NT2/D1 (cell line): ENCODE measurements around the gene OR10C1.

Source experiments
- DNase-seq: peaks from one replicate; pipeline ENCODE4 v3.0.0-alpha.2; 2011; ENCODE audit warnings: low read depth, low spot score
- H3K27me3 ChIP-seq: 2 replicates; pipeline ENCODE4 v1.6.0; 2011; ENCODE audit warnings: mild to moderate bottlenecking; ENCODE audit not compliant: insufficient read length, insufficient read depth
- H3K36me3 ChIP-seq: 2 replicates; pipeline ENCODE4 v1.6.1; 2011; ENCODE audit warnings: mild to moderate bottlenecking, low read length, mixed read lengths; ENCODE audit not compliant: insufficient read depth, insufficient read length
- H3K4me1 ChIP-seq: 2 replicates; pipeline ENCODE4 v1.5.1; 2011; ENCODE audit not compliant: insufficient read depth, insufficient read length
- H3K4me3 ChIP-seq: 2 replicates; pipeline ENCODE4 v1.5.1; 2011; ENCODE audit warnings: low read depth; ENCODE audit not compliant: insufficient read length
- H3K9ac ChIP-seq: 2 replicates; pipeline ENCODE4 v1.6.0; 2011; ENCODE audit warnings: low read depth; ENCODE audit not compliant: insufficient read length
- H3K9me3 ChIP-seq: 2 replicates; pipeline ENCODE4 v1.5.1; 2011; ENCODE audit warnings: mild to moderate bottlenecking, low read length; ENCODE audit not compliant: insufficient read depth
- SUZ12 ChIP-seq: IDR thresholded peaks from 2 replicates; pipeline ENCODE4 v1.6.1; 2011; ENCODE audit not compliant: insufficient read length, insufficient read depth; ENCODE audit errors: extremely low read depth
- YY1 ChIP-seq: IDR thresholded peaks from 2 replicates; pipeline ENCODE4 v1.6.1; 2011; ENCODE audit not compliant: insufficient read length, insufficient read depth
- ZNF274 ChIP-seq: IDR thresholded peaks from 2 replicates; pipeline ENCODE4 v1.6.1; 2011; ENCODE audit warnings: mild to moderate bottlenecking, low read depth, low read length

OR10C1 gene

DNA sequence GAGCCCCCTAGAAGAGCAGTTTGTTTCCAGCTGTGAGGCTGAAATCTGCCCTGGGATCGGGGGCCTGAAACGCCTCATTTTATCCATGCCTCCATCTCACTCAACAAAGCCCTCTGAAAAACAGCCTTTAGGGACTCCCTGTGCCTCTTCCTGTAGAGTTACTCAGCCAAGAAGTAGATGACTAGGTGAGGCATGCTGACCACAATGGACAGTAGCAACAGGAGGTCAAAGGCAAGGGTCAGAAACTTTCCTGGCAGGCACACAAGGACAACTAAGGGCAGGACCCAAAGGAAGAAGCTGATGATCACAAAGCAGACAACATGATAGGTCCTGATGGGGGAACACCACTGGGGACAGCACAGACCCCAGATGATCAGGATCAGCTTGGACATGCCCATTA lies 35.9 kb downstream of the OR10C1 start:
- Histone ChIP-seq H3K4me1 (no peaks in the 10 kb centered on the region), H3K27me3 (no peaks in the 10 kb centered on the region), H3K9me3 (no peaks in the 10 kb centered on the region), H3K36me3 (no peaks in the 10 kb centered on the region), H3K9ac (no peak overlapping the region), H3K4me3 (no peak overlapping the region)
- TF ChIP-seq SUZ12 = no peak
- no peak for TF ChIP-seq ZNF274
- no peak for DNase-seq

DNA sequence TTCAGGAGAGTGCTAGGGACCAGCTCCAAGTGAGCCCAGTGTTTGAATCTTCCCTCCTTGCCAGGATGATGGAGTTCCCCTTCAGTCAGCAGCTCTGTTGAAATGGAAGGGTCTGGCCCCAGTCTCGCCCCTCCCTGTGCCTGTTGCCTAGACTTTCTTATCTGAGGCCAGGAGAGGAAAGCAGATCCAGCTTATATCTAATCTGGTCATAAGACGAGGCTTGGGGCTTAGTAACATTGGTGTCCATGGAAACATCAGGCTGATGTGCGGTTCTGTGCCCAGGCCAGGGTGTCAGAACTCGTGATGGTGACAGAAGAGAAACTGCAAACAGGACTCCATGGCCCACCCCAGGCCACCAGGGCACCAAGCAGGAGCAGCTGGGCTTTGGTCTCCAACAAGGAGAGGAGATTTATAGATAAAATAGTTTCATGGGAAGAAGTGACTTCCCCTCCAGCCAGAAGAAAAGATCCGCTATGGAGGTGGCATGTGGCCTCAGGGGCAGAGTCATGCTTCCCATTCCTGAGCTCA lies 38.9 kb downstream of the OR10C1 start:
- H3K4me1 ChIP-seq = no peaks in the 10 kb centered on the region
- H3K36me3 ChIP-seq = no peaks in the 10 kb centered on the region
- no peak overlapping the region for H3K4me3 ChIP-seq
- DNase-seq = no peak
- H3K9me3 ChIP-seq = no peaks in the 10 kb centered on the region
- TF ChIP-seq SUZ12 (no peak), YY1 (no peak), ZNF274 (no peak)
- H3K9ac ChIP-seq = no peak overlapping the region
- H3K27me3 ChIP-seq = no peaks in the 10 kb centered on the region

DNA sequence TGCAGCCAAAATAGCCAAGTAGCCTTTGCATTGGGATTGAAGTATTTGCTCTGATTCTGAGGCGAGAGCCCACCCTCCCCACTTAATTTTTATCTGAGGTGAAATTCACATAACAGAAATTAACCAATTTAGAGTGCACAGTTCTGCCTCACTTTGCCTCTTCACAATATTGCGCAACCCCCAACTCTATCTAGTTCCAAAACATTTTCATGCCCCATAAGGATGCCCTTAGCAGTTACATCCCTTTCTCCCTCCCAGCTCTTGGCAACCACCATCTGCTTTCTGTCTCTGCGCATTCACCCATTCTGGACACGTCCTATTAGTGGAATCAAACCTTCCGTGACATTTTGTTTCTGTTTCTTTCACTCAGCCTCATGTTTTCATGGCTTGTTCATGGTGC lies 39.6 kb downstream of the OR10C1 start:
- DNase-seq = no peak
- TF ChIP-seq ZNF274 (no peak), SUZ12 (no peak), YY1 (no peak)
- Histone ChIP-seq H3K27me3 (no peaks in the 10 kb centered on the region), H3K9me3 (no peaks in the 10 kb centered on the region), H3K36me3 (no peaks in the 10 kb centered on the region), H3K4me3 (no peak overlapping the region), H3K4me1 (no peaks in the 10 kb centered on the region), H3K9ac (no peak overlapping the region)

DNA sequence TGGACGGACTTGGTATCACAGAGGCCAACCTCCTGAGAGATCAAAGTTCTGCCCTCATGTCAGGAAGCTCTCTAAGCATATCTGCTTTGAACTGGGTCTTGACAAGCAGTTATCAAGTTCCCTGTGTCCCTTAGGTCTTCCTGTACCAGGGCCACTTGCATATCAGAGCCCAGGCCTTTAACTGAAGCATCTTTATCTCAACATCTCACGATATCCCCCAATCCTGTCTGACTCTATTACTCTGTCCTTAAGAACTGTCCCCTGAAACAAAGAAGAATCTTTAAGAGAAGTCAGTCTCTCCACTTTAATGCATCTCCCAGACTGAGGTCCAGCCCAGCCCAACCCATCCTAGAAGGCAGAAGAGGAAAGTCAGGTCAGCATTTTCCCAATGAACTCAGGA lies 40.5 kb downstream of the OR10C1 start:
- Histone ChIP-seq H3K9ac (no peak overlapping the region), H3K27me3 (no peaks in the 10 kb centered on the region), H3K4me3 (no peak overlapping the region), H3K9me3 (no peaks in the 10 kb centered on the region), H3K4me1 (no peaks in the 10 kb centered on the region), H3K36me3 (no peaks in the 10 kb centered on the region)
- DNase-seq = no peak
- TF ChIP-seq ZNF274 (no peak), YY1 (no peak)

DNA sequence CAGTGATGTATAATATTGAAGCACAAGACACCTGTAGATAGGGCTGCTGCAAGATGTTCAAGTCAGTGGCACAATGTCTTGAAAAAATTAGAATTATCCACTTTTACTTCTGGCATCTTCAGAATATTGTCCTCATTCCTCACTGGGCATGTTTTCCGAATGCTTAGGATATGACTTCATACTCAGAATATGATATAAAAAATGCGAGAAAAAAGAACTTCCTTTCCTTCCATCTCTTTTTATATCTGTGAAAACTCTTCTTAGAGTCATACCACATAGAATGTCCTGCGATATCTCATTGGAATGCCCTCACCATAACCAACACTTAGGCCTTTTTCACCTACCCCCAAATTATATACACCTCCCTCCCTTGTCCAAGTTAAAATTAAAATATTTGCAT lies 44.1 kb downstream of the OR10C1 start:
- TF ChIP-seq ZNF274 (no peak), SUZ12 (no peak), YY1 (no peak)
- H3K9me3 ChIP-seq = no peaks in the 10 kb centered on the region
- H3K9ac ChIP-seq = no peak overlapping the region
- H3K4me1 ChIP-seq = no peaks in the 10 kb centered on the region
- DNase-seq = no peak
- no peaks in the 10 kb centered on the region for H3K27me3 ChIP-seq
- no peak overlapping the region for H3K4me3 ChIP-seq
- H3K36me3 ChIP-seq = no peaks in the 10 kb centered on the region

DNA sequence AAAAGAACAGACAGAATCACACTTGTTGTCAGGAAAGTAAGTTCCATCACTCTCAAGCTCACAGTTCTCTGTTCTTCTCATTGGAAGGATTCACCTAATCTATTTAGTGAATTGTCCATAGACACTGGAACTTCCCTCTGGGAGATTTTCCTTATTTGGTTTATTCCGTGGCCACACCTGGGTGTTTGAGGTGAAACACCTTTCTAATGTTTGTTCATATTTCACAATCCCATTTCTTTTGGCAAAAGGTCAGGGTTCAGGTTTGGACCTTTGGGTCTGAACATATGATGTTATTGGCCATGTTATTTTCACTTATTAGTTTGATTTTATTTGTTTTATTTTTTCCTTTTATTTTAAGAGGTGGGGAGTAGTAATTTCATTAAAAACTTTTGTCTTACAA lies 44.6 kb downstream of the OR10C1 start:
- no peaks in the 10 kb centered on the region for H3K9me3 ChIP-seq
- no peaks in the 10 kb centered on the region for H3K27me3 ChIP-seq
- no peak overlapping the region for H3K4me3 ChIP-seq
- no peak overlapping the region for H3K9ac ChIP-seq
- TF ChIP-seq SUZ12 (no peak), YY1 (no peak), ZNF274 (no peak)
- H3K36me3 ChIP-seq = no peaks in the 10 kb centered on the region
- H3K4me1 ChIP-seq = no peaks in the 10 kb centered on the region
- DNase-seq = no peak

DNA sequence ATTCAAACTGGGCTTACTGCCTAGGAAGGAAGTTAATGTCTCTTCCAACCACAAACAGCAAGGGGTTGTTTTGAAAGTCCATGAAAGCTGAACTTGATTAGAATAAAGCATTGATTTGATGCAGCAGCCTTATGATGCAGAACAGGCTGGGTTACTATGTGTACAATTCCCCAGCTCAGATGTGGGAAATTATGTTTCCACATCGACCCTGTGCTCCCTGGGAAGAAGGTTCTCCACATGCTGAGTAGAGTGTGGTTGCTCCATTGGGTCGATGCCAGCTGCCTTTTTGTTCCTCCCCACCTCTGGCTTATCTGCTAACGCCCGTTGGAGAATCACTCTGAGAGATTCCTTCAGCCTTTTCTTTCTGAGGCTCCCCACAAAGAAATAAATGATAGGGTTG lies 47.5 kb downstream of the OR10C1 start:
- no peaks in the 10 kb centered on the region for H3K4me1 ChIP-seq
- H3K9me3 ChIP-seq = peaks cover 4% of the 10 kb centered on the region; the same call in 1 of the 2 replicates
- H3K4me3 ChIP-seq = no peak overlapping the region
- TF ChIP-seq YY1 (no peak), ZNF274 (no peak), SUZ12 (no peak)
- H3K27me3 ChIP-seq = no peaks in the 10 kb centered on the region
- no peak for DNase-seq
- H3K9ac ChIP-seq = no peak overlapping the region
- no peaks in the 10 kb centered on the region for H3K36me3 ChIP-seq

DNA sequence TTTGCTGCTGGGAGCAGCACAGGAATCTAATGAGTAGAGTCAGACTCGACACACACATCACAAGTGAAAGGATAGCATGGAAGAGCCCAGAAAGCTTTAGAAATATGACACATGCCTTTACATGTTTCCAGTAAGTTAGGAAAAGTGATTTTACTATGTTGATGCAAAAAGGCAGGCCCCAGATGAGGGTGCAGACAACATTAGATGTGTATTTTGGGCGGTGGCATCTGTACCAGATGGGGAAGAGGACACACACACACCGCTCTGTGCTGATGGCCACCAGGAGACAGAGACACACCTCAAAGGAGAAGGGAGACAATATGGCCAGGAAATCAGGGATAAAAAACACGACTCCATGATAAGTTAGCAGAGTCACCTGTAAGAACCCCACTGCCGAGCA lies 48.0 kb downstream of the OR10C1 start:
- no peak for DNase-seq
- TF ChIP-seq YY1 (no peak), ZNF274 (no peak), SUZ12 (no peak)
- no peak overlapping the region for H3K4me3 ChIP-seq
- no peak overlapping the region for H3K9ac ChIP-seq
- H3K36me3 ChIP-seq = no peaks in the 10 kb centered on the region
- peaks cover 4% of the 10 kb centered on the region; the same call in 1 of the 2 replicates for H3K9me3 ChIP-seq
- H3K27me3 ChIP-seq = no peaks in the 10 kb centered on the region
- H3K4me1 ChIP-seq = no peaks in the 10 kb centered on the region
